ENCODE results near the gene PFKP.

DNA sequence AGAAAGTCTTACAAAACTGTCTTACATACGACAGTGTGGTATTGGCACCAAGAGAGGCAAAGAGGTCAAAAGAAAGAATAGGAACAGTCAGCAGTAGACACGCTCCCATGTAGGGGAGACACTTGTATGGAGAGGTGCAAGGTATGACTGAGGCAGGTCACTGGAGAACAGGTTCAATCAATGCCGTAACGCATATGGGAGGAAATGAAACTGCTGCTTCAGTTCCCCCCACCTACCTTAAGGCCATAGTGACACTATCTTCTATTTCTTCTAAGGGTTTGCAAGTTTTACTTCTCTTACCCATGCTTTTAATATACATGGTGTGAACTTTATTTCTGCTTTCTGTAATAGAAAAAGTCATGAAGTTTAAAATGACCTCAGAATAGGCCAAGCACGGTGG is 110.7 kb downstream of the PFKP start:
- TF ChIP-seq, protein P1, sequence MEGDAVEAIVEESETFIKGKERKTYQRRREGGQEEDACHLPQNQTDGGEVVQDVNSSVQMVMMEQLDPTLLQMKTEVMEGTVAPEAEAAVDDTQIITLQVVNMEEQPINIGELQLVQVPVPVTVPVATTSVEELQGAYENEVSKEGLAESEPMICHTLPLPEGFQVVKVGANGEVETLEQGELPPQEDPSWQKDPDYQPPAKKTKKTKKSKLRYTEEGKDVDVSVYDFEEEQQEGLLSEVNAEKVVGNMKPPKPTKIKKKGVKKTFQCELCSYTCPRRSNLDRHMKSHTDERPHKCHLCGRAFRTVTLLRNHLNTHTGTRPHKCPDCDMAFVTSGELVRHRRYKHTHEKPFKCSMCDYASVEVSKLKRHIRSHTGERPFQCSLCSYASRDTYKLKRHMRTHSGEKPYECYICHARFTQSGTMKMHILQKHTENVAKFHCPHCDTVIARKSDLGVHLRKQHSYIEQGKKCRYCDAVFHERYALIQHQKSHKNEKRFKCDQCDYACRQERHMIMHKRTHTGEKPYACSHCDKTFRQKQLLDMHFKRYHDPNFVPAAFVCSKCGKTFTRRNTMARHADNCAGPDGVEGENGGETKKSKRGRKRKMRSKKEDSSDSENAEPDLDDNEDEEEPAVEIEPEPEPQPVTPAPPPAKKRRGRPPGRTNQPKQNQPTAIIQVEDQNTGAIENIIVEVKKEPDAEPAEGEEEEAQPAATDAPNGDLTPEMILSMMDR (IDR thresholded peaks at IDR 0.05) = no peak
- no peak for TF ChIP-seq POLR2A (IDR thresholded peaks at IDR 0.05)
